ENCODE results near the gene ORM1.

GRCh38 chr9:114341991-114342390 lies 19.1 kb downstream of the ORM1 start:
- TF ChIP-seq, protein P1, sequence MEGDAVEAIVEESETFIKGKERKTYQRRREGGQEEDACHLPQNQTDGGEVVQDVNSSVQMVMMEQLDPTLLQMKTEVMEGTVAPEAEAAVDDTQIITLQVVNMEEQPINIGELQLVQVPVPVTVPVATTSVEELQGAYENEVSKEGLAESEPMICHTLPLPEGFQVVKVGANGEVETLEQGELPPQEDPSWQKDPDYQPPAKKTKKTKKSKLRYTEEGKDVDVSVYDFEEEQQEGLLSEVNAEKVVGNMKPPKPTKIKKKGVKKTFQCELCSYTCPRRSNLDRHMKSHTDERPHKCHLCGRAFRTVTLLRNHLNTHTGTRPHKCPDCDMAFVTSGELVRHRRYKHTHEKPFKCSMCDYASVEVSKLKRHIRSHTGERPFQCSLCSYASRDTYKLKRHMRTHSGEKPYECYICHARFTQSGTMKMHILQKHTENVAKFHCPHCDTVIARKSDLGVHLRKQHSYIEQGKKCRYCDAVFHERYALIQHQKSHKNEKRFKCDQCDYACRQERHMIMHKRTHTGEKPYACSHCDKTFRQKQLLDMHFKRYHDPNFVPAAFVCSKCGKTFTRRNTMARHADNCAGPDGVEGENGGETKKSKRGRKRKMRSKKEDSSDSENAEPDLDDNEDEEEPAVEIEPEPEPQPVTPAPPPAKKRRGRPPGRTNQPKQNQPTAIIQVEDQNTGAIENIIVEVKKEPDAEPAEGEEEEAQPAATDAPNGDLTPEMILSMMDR (IDR thresholded peaks at IDR 0.05): no peak
- TF ChIP-seq POLR2A (IDR thresholded peaks at IDR 0.05): no peak
- no peak for TF ChIP-seq POLR2AphosphoS5 (IDR thresholded peaks at IDR 0.05)
